ENCODE measurements around the gene MARCHF11.
A peak's percentile ranks its signal among the peaks of the same experiment; 100 is the strongest.

Gene MARCHF11

DNA sequence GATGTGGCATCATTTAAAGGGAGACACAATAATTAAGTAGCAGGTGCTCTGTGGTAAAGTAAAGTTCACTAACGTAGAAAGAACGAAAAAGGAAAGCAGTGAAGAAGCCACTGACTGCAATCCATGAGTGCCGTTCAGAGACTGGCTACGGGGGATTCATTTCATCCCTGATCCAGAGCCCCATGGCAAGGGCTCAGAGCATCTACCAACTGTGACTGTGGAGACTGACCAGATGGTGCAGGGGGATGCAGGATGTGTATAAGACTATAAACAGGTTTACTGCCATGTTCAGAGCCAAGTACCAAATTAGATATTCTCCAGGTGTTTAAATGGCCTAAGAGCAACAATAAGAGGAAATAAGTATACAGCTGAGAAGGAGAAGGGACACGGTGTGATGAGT is 47.7 kb downstream of the MARCHF11 start:
- no peak for DNase-seq (ENCODE audit: low spot score)

DNA sequence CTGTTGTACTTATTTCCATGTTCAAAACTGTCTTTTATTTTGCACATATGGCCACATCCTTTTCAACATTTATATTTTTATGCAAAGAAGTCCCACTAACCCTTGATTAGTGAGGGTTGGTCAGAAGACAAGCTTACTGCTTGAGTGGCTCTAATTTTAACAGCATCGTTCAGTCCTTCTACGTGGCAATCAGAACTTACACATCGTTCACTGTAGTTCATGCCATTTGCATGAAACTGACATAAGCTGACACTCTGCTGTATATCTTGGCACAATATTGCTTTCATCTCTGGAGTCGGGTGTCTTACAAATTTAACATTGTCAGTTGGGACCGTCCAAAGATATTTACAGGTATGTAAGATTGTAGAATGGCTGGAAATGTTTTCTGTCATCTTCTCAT is 50.6 kb downstream of the MARCHF11 start:
- DNase-seq (ENCODE audit: low spot score) = no peak

DNA sequence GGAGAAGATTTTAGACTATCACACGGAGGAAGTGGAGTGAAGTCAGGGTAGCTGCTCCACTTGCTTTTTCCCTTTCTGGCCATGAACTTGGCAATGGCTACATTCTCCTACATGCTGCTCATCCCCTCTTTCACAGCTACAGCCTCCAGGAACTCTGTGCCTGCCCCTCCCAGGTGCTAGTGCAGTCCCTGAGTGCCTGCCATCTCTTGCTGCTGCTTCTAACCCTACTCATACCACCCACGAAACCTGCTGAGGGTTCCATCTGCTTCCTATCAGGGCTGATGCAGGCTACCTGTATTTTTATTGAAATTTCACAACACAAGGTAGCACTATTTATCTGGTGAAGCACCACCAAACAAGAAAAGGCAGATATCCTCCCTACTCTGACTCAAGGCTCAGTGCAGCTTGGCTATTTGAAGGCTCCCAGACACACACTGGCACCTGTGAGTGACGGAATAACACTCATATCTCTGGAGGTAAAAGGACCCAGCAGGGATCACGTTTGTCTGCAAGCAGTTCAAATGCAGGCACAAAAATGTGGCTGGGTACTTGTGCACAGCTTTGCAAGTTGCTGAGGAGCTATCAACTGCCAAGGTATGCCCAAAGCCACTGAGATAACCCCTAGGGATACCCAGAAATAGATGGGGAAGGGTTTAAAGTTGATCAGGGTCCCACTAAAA is 51.6 kb downstream of the MARCHF11 start:
- DNase-seq (ENCODE audit: low spot score) = no peak

DNA sequence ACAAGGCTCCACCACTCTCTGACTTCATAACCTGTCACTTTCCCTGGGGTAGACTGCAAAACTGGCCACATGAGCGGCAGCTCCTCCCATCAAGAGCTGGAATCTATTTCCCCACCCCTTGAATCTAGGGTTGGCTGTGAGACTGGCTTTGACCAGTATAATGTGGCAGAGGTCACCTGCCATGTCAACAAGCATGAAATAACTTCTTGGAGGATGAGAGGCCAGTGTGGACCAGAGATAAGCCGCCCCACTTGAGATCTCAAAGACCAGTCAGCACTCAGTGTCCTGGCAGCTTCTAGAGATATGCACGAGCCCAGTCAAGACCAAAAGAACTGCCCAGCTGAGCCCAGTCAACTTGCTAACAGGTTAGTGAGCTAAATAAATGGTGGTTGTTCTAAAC is 59.0 kb downstream of the MARCHF11 start:
- no peak for DNase-seq (ENCODE audit: low spot score)

DNA sequence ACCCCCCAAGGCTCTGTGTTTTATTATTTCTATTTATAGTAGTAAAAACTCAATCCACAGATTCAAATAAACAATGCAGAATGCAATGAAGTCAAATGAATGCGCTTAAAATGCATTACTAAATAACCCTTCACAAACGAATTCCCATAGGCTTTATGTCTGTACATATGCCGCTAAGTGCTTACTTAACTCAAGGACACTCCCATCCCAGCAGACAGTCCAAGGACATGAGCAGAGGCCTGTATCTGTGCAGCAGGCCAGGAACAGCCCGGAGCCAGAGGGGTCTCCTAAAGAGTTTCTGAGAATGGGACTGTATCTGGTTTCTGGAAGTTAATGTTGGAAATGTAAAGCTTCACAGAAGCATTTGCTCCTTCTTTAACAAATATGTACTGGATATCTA is 59.8 kb downstream of the MARCHF11 start:
- DNase-seq (ENCODE audit: low spot score) = no peak

DNA sequence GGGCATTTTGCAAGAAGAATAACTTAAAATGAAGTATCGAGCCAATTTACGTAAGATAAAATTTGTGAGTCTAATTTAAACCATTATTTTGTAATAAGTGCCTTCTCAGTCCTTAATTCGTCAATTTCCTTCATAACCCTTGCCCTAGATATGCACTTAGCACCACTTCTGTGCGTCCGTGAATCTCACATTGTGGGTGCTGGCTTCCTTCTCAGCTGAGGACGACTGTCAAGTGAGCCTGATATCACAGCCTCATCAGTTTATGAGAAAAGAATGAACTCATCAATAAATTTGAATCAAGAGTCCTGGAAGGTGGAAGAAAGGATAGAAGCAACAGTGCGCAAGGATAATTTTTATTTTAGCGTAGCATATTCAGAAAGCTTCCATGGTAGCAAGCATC is 64.5 kb downstream of the MARCHF11 start:
- no peak for DNase-seq (ENCODE audit: low spot score)

DNA sequence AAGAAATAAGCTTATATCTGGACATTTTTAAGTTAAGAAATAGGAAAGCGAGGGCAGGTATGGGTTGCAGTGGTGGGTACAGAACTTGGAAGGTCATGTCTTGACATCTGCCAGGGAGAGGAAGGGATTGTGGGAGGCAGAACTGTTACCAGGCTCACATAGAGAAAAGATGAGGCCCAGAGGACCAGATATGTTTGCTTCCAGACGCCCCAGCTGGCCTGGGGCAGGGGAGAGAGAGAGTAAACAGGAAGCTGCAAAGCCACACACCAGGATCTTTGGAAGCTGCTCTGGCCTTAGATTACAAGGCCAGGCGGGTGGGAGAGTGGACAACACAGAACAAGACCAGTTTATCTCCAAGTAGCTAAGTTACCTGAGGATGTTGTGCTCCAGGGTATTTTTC is 71.2 kb downstream of the MARCHF11 start:
- no peak for DNase-seq (ENCODE audit: low spot score)

DNA sequence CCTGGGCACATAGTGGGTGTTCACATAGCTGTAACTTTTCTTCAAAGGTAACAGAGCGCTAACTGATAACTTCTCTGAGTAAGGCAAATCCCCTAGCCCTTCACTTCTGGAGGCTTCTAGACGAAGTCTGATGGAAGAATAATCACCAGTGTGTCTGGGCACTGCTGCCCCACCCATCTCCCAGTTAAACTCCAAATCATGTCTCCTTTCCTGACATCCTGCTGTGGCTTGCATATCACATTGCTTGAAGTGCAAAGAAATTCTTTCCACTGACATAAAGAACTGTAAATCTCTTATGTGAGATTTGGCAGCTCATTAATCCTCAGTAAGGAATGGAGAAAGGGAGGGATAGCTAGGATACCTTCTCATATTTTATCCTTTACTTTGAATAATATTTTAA is 74.6 kb downstream of the MARCHF11 start:
- no peak for DNase-seq (ENCODE audit: low spot score)

DNA sequence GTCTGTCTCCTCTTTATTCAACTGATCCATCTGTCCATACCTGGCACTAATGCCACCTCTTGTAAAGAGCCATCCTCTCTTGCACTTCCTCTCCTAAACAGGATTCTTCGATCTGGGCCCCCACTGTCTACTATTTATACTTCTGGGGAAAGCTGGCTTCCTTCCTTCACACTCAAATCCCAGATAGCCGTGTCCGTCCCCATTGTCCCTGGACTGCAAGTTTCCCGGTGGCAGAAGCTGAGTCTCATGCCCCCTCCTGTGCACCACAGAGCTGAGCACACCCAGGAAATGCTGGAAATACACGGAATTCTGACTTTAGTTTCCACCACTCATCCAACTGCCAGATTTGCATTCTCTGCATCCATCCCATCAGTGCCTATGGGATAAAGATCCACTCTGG is 84.0 kb downstream of the MARCHF11 start:
- no peak for DNase-seq (ENCODE audit: low spot score)

DNA sequence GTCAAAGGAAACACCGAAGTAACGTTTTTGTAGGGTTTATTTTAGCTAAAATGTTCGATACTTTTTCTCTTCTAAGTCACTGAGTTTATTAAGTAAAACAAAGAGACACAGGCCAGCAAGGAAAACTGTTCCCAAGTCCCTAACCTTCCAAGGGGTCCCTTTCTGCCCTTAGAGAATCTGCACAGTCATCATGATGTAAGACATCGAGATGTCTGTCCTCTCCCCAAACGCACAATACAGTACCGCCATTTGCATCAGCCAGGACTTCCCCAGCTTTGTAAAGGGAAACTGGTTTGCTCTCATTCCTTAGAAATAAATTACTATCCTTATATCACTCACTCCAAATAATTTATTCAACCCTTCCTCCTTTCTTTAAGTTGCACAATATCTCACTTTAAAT is 89.3 kb downstream of the MARCHF11 start:
- DNase-seq (ENCODE audit: low spot score) = no peak

DNA sequence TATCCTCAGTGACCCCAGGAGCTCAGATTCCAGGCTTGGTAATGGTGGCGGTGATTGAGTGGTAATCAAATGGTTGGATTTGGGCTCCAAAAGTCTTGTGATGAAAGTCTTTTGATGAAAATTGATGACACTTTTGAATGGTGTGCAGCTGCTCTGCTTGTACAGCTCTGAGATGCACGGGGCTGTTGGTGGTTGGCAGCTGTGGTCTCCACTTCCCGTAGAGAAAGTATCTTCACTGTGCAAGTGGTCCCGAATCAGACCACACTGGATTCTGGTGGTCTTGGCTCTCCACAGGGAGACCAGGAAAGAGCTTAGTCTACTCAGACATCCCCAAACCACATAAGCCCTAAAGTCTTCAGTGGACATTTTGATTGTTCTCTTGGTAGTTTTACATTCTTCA is 96.6 kb downstream of the MARCHF11 start:
- no peak for DNase-seq (ENCODE audit: low spot score)

DNA sequence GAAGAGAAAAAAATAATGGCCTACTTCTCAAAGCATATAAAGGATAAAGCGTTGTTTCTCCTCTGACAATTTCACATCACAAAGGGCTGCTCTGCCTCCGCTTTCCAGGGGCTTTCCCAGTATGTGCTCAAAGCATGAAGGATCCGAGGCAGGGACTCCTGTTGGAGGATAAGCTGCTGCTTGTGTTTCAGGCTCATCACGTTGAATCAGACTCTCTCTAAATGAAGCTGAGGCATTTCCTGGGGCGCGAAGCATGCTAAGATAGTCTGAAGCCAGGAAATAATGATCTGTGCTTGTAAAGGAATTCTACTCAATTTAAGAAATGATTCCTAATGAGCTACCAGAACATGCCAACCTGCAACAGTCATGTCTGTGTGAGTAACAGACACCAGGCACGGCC is 97.5 kb downstream of the MARCHF11 start:
- DNase-seq (ENCODE audit: low spot score) = peak; percentile 27

DNA sequence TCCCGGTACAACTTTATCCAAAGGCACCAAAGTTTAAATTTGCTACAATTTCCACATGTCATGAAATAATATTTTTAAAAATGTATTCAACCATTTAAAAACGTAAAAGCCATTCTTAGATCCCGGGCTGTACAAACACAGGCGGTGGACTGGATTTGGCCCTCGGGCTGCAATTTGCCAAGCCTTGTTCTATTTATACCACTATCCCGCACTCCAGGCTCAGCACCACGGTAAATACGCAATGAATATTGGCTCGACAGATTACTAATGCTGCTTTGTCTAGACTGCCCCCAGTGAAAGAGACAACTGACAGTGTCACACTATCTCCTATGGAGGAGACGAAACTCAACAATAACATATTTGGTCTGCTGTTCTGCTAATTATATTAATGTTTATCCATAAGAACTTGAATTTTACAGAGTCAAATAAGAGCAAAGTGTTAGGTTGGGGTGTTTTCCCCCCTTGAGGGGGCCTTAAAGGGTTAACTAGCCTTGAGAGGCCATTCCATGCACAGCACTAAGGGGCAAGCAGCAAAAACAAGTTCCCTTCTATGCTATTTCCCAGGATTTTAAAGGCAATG is 98.1 kb downstream of the MARCHF11 start:
- no peak for DNase-seq (ENCODE audit: low spot score)

DNA sequence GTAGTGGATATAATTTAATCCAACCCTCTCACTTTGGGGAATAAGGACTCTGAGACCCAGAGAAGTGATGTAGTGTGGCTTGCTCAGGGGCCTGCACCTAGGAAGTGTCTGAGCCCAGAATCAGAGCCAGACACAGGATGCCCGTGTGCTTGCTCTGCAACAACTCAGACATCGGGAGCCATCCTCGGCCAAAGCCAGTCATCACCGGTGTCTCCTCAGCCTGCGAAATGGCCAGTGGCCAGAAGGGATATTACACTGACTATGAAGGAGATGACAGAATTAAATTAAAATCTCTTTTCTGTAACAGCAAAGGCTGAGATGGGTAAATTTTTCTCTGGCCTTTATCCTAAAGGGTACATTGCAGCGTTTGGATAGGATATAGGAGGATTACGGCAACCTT is 102.9 kb downstream of the MARCHF11 start:
- no peak for DNase-seq (ENCODE audit: low spot score)

DNA sequence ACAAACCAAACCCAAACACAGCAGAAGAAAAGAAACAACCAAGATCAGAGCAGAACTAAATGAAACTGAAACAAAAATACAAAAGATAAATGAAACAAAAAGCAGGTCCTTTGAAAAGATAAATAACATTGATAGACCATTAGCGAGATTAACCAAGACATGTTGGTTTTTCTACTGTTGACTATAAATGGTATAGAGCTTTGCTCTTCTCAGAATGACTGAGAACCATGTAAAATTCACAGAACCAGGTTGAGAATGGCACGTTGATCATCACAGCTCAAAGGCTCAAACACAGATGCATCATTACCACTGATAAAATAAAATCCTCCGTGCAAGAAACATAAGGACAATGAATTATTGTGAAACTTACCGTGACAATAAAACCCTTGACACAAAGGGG is 105.2 kb downstream of the MARCHF11 start:
- DNase-seq (ENCODE audit: low spot score) = no peak

DNA sequence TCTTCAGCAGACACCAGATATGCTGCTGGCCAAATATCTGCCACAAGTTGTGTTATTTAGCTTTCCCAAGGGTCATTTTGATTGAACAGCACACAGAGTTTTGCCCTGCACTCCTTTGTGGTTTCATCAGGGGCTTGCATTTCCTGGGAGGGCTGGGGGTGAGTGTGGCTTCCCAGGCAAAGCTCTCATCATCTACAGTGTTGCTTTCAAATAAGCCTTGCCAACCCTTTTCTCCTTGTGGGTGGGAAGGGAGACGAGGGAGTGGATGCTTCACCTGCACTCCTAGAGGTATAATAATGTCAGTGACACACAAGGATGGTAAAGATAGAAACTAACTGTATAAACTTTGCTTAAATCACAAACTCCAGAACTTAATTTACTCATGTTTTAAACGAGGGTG is 107.0 kb downstream of the MARCHF11 start:
- DNase-seq (ENCODE audit: low spot score) = no peak

DNA sequence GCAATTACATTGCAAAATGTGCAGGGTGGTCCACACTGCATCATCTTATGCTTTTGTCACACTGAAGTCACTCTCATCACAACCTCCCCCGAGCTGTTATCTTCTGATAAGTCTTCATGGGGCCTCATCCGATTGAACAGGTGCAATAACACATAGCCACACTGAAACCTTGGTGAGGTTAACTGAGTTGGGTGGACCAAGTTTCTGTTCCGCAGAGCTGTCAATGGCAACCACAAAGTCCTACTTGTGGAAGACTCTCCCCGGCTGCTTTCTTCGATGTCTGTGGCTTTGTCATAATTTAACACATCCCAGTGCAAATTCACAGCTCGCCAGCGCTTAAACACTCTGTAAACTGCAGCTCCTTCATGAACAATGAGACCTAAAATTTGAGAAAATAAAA is 112.2 kb downstream of the MARCHF11 start:
- DNase-seq (ENCODE audit: low spot score) = no peak

DNA sequence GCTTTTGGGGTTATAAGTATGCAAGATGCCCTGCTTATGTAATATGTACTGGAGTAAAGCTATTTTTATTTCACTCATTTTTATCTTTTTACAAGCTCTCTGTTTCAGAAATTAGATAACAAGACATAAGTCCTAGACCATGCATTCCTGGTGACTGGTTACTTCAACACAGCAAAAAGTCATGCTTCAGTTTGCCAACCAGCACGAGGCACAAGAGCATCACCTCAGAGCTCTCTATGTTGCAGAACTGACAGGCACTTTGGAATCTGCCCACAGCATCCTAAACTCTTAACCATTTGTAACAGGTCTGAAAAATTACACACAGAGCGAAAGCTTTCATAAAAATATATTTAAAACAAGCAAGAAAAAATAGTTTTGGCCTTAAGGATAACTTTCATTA is 112.8 kb downstream of the MARCHF11 start:
- DNase-seq (ENCODE audit: low spot score) = no peak

DNA sequence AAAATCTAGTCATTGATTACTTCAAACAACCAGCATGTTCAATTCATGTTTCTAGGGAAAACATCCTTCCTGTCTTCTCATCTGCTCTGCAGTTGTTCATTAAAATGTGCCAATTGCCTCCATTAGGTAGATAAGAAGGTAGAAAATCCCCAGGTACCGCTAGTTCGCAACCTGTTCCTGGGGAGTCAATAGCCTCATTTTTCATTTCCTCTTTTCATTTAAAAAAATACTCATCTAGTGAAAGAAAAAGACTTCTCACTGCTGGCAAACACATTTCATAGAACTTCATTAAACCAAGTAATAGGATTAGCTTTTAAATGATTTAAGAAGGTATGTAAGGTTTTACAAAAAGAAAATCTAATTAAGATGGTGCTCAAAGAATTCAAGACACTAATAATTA is 113.3 kb downstream of the MARCHF11 start:
- no peak for DNase-seq (ENCODE audit: low spot score)

DNA sequence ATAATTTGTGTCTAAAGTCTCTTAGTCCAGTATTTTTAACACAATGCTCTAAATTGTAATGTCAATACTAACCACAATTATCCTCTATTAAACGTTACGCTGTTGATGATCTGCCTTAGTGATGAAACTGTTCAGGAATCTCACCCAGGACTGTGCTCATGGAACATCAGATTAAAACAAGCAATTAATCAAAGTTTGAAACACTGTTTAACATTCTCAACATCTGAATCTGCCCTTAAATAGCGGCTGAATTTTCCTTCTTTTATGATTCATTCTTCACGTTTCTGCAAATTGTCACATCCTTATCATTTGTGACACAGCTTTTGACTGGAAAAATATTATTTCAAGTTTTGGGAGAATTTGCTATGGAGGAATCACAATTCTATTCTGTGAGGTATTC is 113.8 kb downstream of the MARCHF11 start:
- DNase-seq (ENCODE audit: low spot score) = no peak

DNA sequence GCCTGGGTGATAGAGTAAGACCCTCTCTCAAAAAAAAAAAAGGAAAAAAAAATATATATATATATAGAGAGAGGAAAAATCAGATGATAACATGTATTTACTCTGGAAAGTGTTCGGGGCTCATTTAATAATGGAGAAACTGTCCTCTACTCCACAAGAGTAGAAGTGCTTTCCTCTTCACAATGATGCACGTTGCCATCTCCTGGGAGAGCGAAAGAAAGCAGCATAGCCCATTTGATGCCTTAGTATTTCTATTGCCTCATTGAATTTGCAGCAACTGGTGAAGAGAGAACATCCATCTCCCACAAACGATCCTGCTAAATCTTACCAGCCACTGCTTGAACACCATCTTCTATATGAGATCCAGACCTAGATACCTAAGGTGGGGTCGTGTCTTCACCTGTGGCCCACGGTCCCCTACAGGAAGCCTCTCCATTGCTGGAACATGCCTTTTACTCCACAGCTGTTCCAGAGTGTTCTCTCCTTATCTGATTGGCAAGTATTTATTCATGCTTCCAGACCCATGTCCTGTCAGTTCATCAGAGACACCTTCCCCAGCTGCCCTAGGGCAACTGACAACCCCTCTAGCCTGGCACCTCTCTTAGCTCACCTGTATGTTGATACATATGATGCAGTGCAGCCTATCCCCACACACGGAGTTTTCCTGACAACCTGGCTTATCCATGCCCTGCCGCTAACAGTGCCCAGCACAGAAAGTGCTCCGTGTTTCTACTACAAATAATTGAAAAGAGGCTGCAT is 115.3 kb downstream of the MARCHF11 start:
- no peak for DNase-seq (ENCODE audit: low spot score)

DNA sequence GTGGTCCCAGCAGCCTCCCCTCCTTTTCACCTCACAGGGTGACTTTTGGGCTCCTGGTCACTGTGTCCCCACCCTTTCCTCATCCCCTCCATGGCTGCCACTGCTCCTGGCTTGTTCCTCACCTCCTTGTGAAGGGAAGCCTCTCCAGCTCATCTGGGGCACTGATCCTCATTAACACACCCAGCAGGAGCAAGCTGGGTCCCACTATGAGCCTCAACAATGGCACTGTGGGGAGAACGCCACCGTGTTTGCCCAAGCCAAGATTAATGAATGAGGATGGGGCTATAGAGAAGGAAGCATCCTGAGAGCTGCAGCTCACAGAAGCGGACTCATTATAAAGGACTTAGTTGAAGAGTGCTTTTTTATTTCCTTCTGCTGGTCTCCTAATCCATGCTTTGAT is 118.4 kb downstream of the MARCHF11 start:
- no peak for DNase-seq (ENCODE audit: low spot score)

DNA sequence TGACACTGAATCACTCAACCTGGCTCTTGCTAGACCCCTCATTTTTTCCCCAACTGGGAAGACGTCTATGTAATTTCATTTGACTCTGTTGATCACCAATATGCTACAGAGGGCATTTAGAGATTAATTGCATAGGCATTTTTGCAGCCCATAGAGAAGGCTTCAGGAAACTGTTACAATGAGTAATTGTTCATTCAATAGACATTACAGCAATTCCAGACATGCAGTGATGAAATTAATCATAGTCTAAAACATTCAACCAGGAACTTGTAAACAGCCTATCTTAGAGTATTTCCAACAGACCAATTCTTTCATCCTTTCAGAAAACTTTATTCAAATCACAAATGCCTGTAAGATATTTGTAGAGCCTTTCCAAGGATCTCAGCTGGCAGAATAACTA is 122.3 kb downstream of the MARCHF11 start:
- peak; percentile 28 for DNase-seq (ENCODE audit: low spot score)

Data from AG20443 (cell line).